ENCODE measurements around the gene MKI67.

Gene MKI67

DNA sequence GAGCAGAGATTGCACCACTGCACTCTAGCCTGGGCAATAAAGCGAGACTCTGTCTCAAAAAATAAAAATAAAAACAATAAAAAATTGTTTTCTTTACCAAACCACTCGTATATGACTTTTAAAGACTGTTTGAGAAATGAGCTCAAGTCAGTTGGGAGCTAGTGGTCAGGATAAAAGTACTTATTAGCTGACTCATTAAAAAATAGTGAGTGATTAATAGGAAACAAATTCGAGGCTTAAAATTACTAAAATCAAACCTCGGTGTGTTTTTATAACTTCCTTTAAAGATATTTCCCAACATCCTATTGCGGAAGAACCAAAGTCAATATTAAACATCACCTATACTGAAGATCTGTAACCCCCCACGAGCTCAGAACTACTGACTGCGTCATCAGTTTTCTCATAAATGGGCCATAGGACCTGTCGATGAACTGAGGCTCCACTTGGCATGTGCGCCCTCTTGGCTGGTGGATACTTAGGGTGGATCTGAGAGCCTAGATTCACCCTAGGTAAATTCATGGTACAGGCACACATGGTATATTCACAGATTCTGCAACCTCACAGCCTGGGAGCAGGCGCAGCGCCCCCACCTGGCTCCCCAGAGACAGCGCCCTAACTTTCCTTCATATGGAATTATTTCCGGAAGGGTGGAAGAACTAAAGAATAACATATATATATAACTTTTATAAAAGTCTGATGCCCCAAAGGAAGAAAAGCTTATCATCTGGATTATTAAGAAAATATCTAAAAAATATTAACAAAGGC lies 9.2 kb downstream of the MKI67 start:
- Histone ChIP-seq H3K9ac (ENCODE audit: insufficient read length) (no peak overlapping the region), H3K36me3 (ENCODE audit: insufficient read depth, low read length) (peaks cover 85% of the 10 kb centered on the region), H3K9me3 (ENCODE audit: low read depth, low read length) (no peaks in the 10 kb centered on the region), H3K4me3 (no peak overlapping the region), H3K27ac (no peak overlapping the region)
- no peak for DNase-seq (ENCODE audit: low read depth, low spot score)
- TF ChIP-seq EZH2 (IDR thresholded peaks at IDR 0.05) (no peak), FOXP2 (optimal IDR thresholded peaks at IDR 0.05; ENCODE audit: control extremely low read depth, extremely low read length, insufficient read depth) (no peak), POLR2AphosphoS5 (IDR thresholded peaks at IDR 0.05; ENCODE audit: borderline replicate concordance, low read depth, low read length) (no peak)

DNA sequence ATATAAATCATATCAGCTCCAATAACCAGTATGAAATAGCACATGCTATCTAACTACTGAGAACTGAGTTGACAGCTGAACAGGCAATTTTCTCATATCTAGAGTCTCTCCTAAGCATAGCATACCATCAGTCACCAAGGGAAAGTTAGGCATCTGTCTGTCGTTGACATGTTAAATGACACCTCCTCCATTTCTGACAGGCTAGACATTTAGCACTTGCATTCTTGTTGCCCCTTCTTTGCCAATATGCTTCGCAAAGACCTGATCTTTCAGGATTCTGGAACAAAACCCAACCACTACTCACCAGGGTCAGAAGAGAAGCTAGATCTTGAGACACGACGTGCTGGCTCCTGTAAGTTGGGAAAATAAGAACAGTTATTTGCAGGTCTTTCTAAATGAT lies 10.0 kb downstream of the MKI67 start:
- no peak overlapping the region for H3K4me3 ChIP-seq
- H3K27ac ChIP-seq, result no peak overlapping the region
- TF ChIP-seq EZH2 (IDR thresholded peaks at IDR 0.05) (no peak), POLR2AphosphoS5 (IDR thresholded peaks at IDR 0.05; ENCODE audit: borderline replicate concordance, low read depth, low read length) (no peak), FOXP2 (optimal IDR thresholded peaks at IDR 0.05; ENCODE audit: control extremely low read depth, extremely low read length, insufficient read depth) (no peak)
- peaks cover 90% of the 10 kb centered on the region for H3K36me3 ChIP-seq (ENCODE audit: insufficient read depth, low read length)
- no peaks in the 10 kb centered on the region for H3K9me3 ChIP-seq (ENCODE audit: low read depth, low read length)
- no peak overlapping the region for H3K9ac ChIP-seq (ENCODE audit: insufficient read length)
- no peak for DNase-seq (ENCODE audit: low read depth, low spot score)

DNA sequence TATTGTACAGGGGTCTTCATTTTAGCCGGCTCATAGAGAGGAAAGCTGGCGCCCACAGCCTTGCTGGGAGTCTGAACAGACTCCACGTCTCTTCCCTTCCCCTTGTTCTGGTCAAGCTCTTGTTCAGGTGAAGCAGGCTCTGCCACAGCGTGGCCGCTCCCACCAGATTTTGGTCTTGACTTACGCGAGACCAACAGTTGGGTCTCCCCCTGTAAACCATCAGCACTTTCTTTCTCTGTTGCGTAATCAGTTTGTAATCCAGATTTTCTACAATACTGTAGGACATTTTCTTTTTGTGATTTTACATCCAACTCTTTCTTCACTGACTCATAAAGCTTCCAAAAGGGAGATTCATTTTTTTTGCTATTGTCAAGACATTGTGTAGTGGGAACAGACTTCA lies 10.9 kb downstream of the MKI67 start:
- Histone ChIP-seq H3K4me3 (no peak overlapping the region), H3K36me3 (ENCODE audit: insufficient read depth, low read length) (peaks cover 90% of the 10 kb centered on the region), H3K27ac (no peak overlapping the region), H3K9ac (ENCODE audit: insufficient read length) (no peak overlapping the region), H3K9me3 (ENCODE audit: low read depth, low read length) (no peaks in the 10 kb centered on the region)
- no peak for DNase-seq (ENCODE audit: low read depth, low spot score)
- no peak for TF ChIP-seq EZH2 (IDR thresholded peaks at IDR 0.05)
- no peak for TF ChIP-seq POLR2AphosphoS5 (IDR thresholded peaks at IDR 0.05; ENCODE audit: borderline replicate concordance, low read depth, low read length)
- TF ChIP-seq FOXP2 (optimal IDR thresholded peaks at IDR 0.05; ENCODE audit: control extremely low read depth, extremely low read length, insufficient read depth), result no peak

DNA sequence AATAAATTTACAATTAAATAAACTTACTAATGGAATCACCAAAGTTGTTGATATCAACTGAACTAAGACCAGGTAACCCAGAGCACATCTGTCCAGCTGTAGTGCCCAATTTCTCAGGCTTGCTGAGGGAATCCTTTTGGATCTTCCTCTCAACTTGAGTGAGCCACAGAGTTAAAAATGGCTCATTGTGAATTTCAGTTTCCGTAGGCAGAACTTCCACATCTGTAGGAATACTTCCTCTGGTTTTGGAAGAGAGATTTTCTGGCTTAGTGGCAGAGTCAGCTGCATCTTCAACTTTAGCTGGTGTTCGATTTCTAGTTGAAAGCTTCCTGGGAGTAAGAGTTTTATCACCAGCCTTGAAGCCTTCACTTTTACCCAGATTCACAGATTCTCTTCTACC lies 11.3 kb downstream of the MKI67 start:
- no peak overlapping the region for H3K27ac ChIP-seq
- H3K9ac ChIP-seq (ENCODE audit: insufficient read length), result no peak overlapping the region
- no peak overlapping the region for H3K4me3 ChIP-seq
- no peaks in the 10 kb centered on the region for H3K9me3 ChIP-seq (ENCODE audit: low read depth, low read length)
- no peak for DNase-seq (ENCODE audit: low read depth, low spot score)
- no peak for TF ChIP-seq FOXP2 (optimal IDR thresholded peaks at IDR 0.05; ENCODE audit: control extremely low read depth, extremely low read length, insufficient read depth)
- TF ChIP-seq POLR2AphosphoS5 (IDR thresholded peaks at IDR 0.05; ENCODE audit: borderline replicate concordance, low read depth, low read length), result no peak
- no peak for TF ChIP-seq EZH2 (IDR thresholded peaks at IDR 0.05)
- H3K36me3 ChIP-seq (ENCODE audit: insufficient read depth, low read length), result peaks cover 90% of the 10 kb centered on the region

DNA sequence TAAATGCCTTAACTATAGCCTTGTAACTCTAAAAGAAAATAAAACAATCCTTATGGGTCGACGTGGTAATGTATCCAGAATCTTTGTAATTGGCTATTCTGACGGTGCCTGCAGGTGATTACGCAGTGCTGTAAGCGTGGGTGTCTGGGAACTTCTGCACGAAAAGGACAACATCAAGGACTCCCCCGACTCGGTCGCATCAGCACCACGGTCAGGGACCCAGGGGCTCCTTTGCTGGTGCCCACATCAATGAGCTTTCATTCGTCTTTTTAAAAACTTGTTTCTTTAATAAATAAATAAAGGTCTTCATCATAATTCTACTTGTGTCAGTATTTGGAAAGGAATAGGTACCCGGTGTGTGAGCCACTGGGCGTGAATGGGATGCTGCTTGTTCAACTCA lies 13.2 kb downstream of the MKI67 start:
- H3K4me3 ChIP-seq, result no peak overlapping the region
- DNase-seq (ENCODE audit: low read depth, low spot score), result no peak
- H3K9ac ChIP-seq (ENCODE audit: insufficient read length), result no peak overlapping the region
- no peaks in the 10 kb centered on the region for H3K9me3 ChIP-seq (ENCODE audit: low read depth, low read length)
- no peak overlapping the region for H3K27ac ChIP-seq
- TF ChIP-seq EZH2 (IDR thresholded peaks at IDR 0.05) (no peak), FOXP2 (optimal IDR thresholded peaks at IDR 0.05; ENCODE audit: control extremely low read depth, extremely low read length, insufficient read depth) (no peak), POLR2AphosphoS5 (IDR thresholded peaks at IDR 0.05; ENCODE audit: borderline replicate concordance, low read depth, low read length) (no peak)
- H3K36me3 ChIP-seq (ENCODE audit: insufficient read depth, low read length), result peaks cover 92% of the 10 kb centered on the region

DNA sequence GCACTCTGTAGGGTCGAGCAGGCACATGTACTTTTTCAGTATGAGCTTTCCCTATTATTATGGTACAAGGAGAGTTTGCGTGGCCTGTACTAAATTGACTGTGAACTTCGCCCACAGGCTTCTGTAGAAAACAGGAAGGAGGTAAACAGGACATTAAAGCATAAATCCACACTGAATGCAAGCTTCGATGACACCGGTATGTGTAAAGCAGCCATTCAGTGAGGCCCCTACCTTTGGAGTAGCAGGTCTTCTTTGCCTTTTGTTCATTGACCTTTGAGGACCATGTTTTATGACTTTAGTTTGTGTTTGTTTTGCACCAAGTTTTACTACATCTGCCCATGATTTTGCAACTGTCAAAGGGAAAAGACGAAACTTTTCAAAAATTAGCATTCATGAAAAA lies 14.5 kb downstream of the MKI67 start:
- Histone ChIP-seq H3K4me3 (no peak overlapping the region), H3K9ac (ENCODE audit: insufficient read length) (no peak overlapping the region), H3K36me3 (ENCODE audit: insufficient read depth, low read length) (peaks cover 98% of the 10 kb centered on the region), H3K9me3 (ENCODE audit: low read depth, low read length) (no peaks in the 10 kb centered on the region), H3K27ac (no peak overlapping the region)
- TF ChIP-seq EZH2 (IDR thresholded peaks at IDR 0.05) (no peak), POLR2AphosphoS5 (IDR thresholded peaks at IDR 0.05; ENCODE audit: borderline replicate concordance, low read depth, low read length) (no peak), FOXP2 (optimal IDR thresholded peaks at IDR 0.05; ENCODE audit: control extremely low read depth, extremely low read length, insufficient read depth) (no peak)
- no peak for DNase-seq (ENCODE audit: low read depth, low spot score)

DNA sequence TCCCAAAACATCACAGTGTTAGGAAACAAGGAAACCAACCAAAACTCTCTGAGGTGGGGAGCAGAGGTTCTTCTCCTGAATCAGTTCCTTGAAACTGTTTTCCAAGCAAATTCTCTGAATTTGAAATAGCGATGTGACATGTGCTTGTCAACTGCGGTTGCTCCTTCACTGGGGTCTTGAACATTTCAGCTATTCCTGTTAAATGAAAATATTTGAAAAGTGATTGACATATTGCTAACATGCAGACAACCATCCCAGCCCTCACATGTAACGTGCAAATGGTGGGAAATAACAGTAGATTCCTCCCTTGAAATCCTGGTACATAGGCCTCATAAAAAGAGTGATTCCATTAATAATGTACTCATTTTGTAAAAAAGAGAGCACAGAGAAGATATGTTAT lies 15.9 kb downstream of the MKI67 start:
- Histone ChIP-seq H3K27ac (no peak overlapping the region), H3K4me3 (no peak overlapping the region), H3K36me3 (ENCODE audit: insufficient read depth, low read length) (peaks cover 99% of the 10 kb centered on the region), H3K9me3 (ENCODE audit: low read depth, low read length) (no peaks in the 10 kb centered on the region), H3K9ac (ENCODE audit: insufficient read length) (no peak overlapping the region)
- TF ChIP-seq EZH2 (IDR thresholded peaks at IDR 0.05) (no peak), POLR2AphosphoS5 (IDR thresholded peaks at IDR 0.05; ENCODE audit: borderline replicate concordance, low read depth, low read length) (no peak), FOXP2 (optimal IDR thresholded peaks at IDR 0.05; ENCODE audit: control extremely low read depth, extremely low read length, insufficient read depth) (no peak)
- no peak for DNase-seq (ENCODE audit: low read depth, low spot score)

DNA sequence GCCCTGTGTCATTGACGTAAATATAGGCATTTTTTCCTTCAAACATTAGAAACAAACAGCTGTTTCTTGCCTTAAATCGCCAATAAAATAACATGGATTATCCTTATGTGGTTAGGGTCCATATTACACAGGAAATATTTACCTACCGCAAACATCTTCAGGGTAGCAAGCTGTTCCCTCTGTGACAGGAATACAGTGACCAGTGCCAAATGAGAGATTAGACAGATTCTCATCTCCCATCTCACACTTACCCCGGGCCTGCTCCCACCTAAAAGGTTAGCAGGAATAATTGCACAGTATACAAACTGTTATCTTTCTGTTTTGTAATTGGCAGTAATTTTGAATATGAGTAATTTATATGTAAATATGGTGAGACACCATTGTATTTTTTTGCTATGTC lies 16.5 kb downstream of the MKI67 start:
- Histone ChIP-seq H3K4me3 (no peak overlapping the region), H3K9ac (ENCODE audit: insufficient read length) (no peak overlapping the region), H3K9me3 (ENCODE audit: low read depth, low read length) (no peaks in the 10 kb centered on the region), H3K27ac (no peak overlapping the region), H3K36me3 (ENCODE audit: insufficient read depth, low read length) (peaks cover 99% of the 10 kb centered on the region)
- TF ChIP-seq FOXP2 (optimal IDR thresholded peaks at IDR 0.05; ENCODE audit: control extremely low read depth, extremely low read length, insufficient read depth) (no peak), POLR2AphosphoS5 (IDR thresholded peaks at IDR 0.05; ENCODE audit: borderline replicate concordance, low read depth, low read length) (no peak), EZH2 (IDR thresholded peaks at IDR 0.05) (no peak)
- no peak for DNase-seq (ENCODE audit: low read depth, low spot score)

DNA sequence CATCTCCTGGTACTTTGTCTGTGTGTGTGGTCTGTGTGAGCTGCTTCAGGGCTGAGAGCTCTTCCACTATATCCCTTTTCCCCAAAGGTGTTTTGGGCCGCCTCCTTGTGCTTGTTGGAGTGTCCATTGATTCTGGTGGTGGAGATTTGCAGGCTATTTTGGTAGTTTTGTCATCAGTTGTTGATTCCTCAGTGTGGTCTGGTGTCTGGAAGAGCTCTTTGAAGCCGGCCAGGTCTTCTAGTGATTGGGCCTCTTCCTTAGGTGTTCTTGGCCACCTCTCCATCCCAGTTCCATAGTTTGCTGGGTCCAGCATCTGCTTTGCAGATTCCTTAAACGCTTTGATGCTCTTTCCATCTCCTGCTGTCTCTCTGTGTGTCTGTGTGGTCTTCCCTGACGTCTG lies 20.8 kb downstream of the MKI67 start:
- Histone ChIP-seq H3K9ac (ENCODE audit: insufficient read length) (no peak overlapping the region), H3K36me3 (ENCODE audit: insufficient read depth, low read length) (peaks cover 97% of the 10 kb centered on the region), H3K27ac (no peak overlapping the region), H3K4me3 (no peak overlapping the region), H3K9me3 (ENCODE audit: low read depth, low read length) (no peaks in the 10 kb centered on the region)
- no peak for DNase-seq (ENCODE audit: low read depth, low spot score)
- TF ChIP-seq EZH2 (IDR thresholded peaks at IDR 0.05) (no peak), POLR2AphosphoS5 (IDR thresholded peaks at IDR 0.05; ENCODE audit: borderline replicate concordance, low read depth, low read length) (no peak), FOXP2 (optimal IDR thresholded peaks at IDR 0.05; ENCODE audit: control extremely low read depth, extremely low read length, insufficient read depth) (no peak)
